ENCODE results near the gene DOK5.

The DOK5 gene

GRCh38 chr20:54497931-54498718 lies 22.7 kb downstream of the DOK5 start:
- no peak for DNase-seq
- in situ Hi-C loops (cut with HindIII; ENCODE audit: low pct_ligation_motif_present, low pct_unique_long_range_greater_than_20kb, low sequenced_read_pairs), result no loop called here

- in situ Hi-C loops (cut with HindIII; ENCODE audit: low pct_ligation_motif_present, low pct_unique_long_range_greater_than_20kb, low sequenced_read_pairs), result no loop called here
- no peak for DNase-seq
Measured at GRCh38 chr20:54499111-54499510, 23.7 kb downstream of the DOK5 start.

- in situ Hi-C loops (cut with HindIII; ENCODE audit: low pct_ligation_motif_present, low pct_unique_long_range_greater_than_20kb, low sequenced_read_pairs), result no loop called here
- no peak for DNase-seq
Measured at GRCh38 chr20:54502179-54502578, 26.8 kb downstream of the DOK5 start.

- DNase-seq, result no peak
- in situ Hi-C loops (cut with HindIII; ENCODE audit: low pct_ligation_motif_present, low pct_unique_long_range_greater_than_20kb, low sequenced_read_pairs), result no loop called here
Measured at GRCh38 chr20:54506643-54507042, 31.2 kb downstream of the DOK5 start.

GRCh38 chr20:54510541-54511129 lies 35.2 kb downstream of the DOK5 start:
- DNase-seq, result no peak
- in situ Hi-C loops (cut with HindIII; ENCODE audit: low pct_ligation_motif_present, low pct_unique_long_range_greater_than_20kb, low sequenced_read_pairs), result no loop called here

GRCh38 chr20:54512694-54513093 lies 37.3 kb downstream of the DOK5 start:
- in situ Hi-C loops (cut with HindIII; ENCODE audit: low pct_ligation_motif_present, low pct_unique_long_range_greater_than_20kb, low sequenced_read_pairs), result no loop called here
- DNase-seq, result no peak

GRCh38 chr20:54514028-54514607 lies 38.7 kb downstream of the DOK5 start:
- no peak for DNase-seq
- in situ Hi-C loops (cut with HindIII; ENCODE audit: low pct_ligation_motif_present, low pct_unique_long_range_greater_than_20kb, low sequenced_read_pairs), result no loop called here

- no peak for DNase-seq
- in situ Hi-C loops (cut with HindIII; ENCODE audit: low pct_ligation_motif_present, low pct_unique_long_range_greater_than_20kb, low sequenced_read_pairs), result no loop called here
Measured at GRCh38 chr20:54515793-54516628, 40.6 kb downstream of the DOK5 start.

GRCh38 chr20:54517241-54517975 lies 42.0 kb downstream of the DOK5 start:
- in situ Hi-C loops (cut with HindIII; ENCODE audit: low pct_ligation_motif_present, low pct_unique_long_range_greater_than_20kb, low sequenced_read_pairs), result no loop called here
- no peak for DNase-seq

GRCh38 chr20:54524849-54525248 lies 49.5 kb downstream of the DOK5 start:
- in situ Hi-C loops (cut with HindIII; ENCODE audit: low pct_ligation_motif_present, low pct_unique_long_range_greater_than_20kb, low sequenced_read_pairs), result no loop called here
- DNase-seq, result no peak

GRCh38 chr20:54525916-54526590 lies 50.7 kb downstream of the DOK5 start:
- in situ Hi-C loops (cut with HindIII; ENCODE audit: low pct_ligation_motif_present, low pct_unique_long_range_greater_than_20kb, low sequenced_read_pairs), result no loop called here
- DNase-seq, result no peak

- no peak for DNase-seq
- in situ Hi-C loops (cut with HindIII; ENCODE audit: low pct_ligation_motif_present, low pct_unique_long_range_greater_than_20kb, low sequenced_read_pairs), result no loop called here
Measured at GRCh38 chr20:54526801-54527200, 51.4 kb downstream of the DOK5 start.

GRCh38 chr20:54532573-54532972 lies 57.2 kb downstream of the DOK5 start:
- DNase-seq, result no peak
- in situ Hi-C loops (cut with HindIII; ENCODE audit: low pct_ligation_motif_present, low pct_unique_long_range_greater_than_20kb, low sequenced_read_pairs), result no loop called here

- in situ Hi-C loops (cut with HindIII; ENCODE audit: low pct_ligation_motif_present, low pct_unique_long_range_greater_than_20kb, low sequenced_read_pairs), result no loop called here
- DNase-seq, result no peak
Measured at GRCh38 chr20:54534101-54534500, 58.7 kb downstream of the DOK5 start.

- in situ Hi-C loops (cut with HindIII; ENCODE audit: low pct_ligation_motif_present, low pct_unique_long_range_greater_than_20kb, low sequenced_read_pairs), result no loop called here
- no peak for DNase-seq
Measured at GRCh38 chr20:54535033-54535432, 59.6 kb downstream of the DOK5 start.

- in situ Hi-C loops (cut with HindIII; ENCODE audit: low pct_ligation_motif_present, low pct_unique_long_range_greater_than_20kb, low sequenced_read_pairs), result no loop called here
- no peak for DNase-seq
Measured at GRCh38 chr20:54535746-54536145, 60.4 kb downstream of the DOK5 start.

GRCh38 chr20:54539521-54540046 lies 64.2 kb downstream of the DOK5 start:
- in situ Hi-C loops (cut with HindIII; ENCODE audit: low pct_ligation_motif_present, low pct_unique_long_range_greater_than_20kb, low sequenced_read_pairs), result no loop called here
- DNase-seq, result no peak

- DNase-seq, result no peak
- in situ Hi-C loops (cut with HindIII; ENCODE audit: low pct_ligation_motif_present, low pct_unique_long_range_greater_than_20kb, low sequenced_read_pairs), result no loop called here
Measured at GRCh38 chr20:54543369-54543768, 68.0 kb downstream of the DOK5 start.
